ENCODE results near the gene UHRF1.

UHRF1 gene

DNA sequence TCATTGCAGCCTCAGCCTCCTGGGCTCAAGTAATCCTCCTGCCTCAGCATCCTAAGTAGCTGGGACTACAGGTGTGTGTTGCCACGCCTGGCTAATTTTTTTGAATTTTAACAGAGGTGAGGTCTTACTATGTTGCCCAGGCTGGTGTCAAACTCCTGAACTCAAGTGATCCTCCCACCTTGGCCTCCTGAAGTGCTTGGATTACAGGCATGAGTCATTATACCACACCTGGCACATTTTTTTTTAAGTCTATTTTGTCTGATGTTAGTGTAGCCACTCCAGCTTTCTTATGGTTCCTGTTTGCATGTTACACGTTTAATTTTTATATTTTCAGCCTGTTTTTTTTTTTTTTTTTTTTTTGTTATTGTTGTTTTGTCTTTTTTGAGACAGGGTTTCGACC is 84.4 kb downstream of the UHRF1 start:
- FAIRE-seq, result no peak

DNA sequence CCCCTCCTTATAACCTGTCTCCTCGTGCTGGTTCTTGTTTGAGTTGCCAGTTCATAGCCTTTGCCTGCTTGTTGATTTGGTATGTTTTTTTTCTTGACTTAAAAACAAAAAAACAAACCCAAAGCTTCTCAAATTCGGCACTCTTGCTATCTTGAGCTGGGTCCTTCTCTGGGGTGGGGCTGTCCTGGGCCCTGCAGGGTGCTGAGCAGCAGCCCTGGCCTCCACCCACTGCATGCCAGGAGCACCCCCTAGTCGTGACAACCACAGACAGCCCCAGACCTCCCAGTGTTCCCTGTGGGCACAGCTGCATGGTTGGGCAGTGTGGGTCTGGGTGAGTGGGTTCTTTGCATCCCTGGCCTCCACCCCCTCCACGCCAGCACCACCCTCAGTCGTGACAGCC is 87.4 kb downstream of the UHRF1 start:
- FAIRE-seq, result no peak

DNA sequence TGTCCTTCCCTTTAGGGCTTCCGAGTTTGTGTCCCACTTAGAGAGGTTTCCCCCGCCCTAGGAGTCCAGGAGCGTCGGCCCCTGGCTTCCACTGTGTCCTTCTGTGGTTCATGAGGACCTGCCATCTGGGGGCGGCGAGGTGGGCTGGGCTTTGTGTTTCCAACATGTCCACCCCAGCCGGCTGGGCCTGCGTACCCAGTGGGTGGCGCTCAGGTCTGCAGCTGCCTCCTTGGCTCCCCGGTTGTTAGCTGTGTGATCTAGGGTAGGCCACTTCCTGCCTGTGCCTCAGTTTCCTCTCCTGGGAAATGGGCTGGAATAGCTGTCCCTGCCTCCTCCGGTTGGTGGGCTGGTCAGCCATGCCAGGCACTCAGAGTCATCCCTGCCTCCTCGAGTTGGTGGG is 88.0 kb downstream of the UHRF1 start:
- no peak for FAIRE-seq

DNA sequence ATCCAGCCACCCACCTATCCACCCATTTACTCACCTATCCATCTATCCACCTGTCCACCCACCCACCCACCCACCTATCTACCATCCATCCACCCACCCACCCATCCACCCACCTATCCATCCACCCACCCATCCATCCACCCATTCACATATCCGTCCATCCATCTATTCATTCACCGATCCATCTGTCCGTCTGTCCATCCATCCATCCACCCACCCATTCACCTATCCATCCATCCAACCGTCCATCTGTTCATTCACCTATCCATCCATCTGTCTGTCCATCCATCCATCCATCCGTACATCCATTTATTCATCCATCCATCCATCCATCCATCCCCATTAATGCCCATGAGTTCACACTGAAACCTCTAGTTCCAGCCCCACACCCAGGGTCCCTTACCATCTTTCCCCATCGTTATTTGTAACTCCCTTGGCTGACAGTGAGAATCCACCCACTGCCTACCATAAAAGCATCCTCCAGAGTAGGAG is 90.9 kb downstream of the UHRF1 start:
- FAIRE-seq, result no peak

DNA sequence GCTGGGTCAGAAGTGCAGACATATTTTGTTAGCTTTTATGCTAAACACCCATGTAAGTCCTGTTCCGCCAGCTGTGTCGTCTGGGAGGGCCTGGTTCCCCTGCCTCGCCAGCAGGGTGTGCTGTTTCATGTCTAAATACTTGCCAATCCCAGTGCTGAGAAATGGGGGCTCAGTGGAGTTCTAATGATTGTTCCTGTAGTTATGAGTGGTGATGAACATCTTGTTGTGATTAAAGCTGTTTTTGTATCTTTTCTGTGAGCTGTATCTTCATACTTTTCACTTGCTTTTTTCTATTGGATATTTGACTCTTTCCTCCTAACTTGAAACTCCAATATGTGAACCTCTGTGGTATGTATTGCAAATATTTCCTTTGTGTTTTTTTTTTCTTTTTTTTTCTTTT is 92.3 kb downstream of the UHRF1 start:
- peak; percentile 76 for FAIRE-seq

DNA sequence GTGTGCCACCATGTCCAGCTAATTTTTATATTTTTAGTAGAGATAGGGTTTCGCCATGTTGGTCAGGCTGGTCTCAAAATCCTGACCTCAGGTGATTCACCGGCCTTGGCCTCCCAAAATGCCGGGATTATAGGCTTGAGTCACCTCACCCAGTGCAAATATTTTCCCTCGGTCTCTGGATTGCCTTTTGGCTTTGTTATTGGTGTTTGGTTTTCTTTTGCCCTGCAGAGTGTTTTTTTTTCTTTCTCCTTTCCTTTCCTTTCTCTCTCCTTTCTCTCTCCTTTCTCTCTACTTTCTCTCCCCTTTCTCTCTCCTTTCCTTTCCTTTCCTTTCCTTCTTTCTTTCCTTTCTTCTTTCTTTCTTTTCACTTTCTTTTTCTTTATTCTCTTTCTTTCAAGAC is 92.8 kb downstream of the UHRF1 start:
- no peak for FAIRE-seq

DNA sequence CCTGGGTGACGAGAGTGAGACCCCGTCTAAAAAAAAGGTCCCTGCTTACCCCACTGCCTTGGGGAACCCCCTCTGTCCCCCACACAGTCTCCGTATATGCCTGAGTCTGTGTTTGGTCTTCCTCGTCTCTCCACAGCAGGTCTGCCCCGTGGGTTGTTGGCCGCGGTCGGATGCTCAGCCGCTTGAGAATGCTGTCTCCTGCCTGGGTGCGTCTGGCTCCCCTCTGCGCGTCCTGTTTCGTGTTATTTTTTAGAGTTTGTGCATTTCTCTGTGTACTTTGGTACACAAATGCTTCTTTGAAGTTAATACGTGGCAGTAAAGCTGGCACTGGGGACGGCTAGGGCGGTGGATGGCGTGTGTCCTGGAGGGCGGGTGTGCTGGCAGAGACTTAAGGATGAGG is 94.5 kb downstream of the UHRF1 start:
- no peak for FAIRE-seq

DNA sequence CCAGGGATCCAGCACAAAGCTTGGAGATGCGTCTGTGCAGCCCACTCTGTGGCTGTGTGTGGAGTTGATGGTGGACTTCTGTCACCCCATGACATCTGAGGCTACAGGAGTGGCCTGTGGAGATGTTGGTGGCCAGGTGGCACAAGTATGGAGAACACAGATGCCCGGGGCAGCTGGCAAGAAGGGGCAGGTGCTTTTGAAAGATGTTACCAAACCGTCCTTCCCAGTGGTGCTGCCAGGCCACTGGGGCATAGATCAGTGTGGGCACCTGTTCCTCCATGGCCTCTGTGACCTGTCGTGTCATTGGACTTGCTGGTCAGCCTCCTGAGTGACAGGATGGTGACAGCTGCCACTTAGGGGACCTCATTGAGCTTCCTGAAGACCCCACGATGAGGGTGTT is 95.8 kb downstream of the UHRF1 start:
- no peak for FAIRE-seq

DNA sequence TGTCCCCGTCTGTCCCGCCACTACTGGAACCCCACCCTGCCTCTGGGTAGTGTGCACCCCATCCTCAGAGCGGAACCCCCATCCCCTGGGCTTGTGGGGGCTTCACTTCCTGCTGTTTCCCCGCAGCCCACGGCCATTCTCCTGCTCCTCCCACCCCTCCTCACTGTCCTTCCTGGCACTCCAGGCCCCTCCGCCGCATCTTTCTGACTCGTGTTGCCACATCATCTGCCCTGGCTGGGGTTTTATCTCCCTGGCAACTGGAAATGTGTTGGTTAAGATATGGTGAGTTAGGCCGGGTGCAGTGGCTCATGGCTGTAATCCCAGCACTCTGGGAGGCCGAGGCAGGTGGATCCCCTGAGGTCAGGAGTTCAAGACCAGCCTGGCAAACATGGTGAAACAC is 96.9 kb downstream of the UHRF1 start:
- FAIRE-seq, result no peak

DNA sequence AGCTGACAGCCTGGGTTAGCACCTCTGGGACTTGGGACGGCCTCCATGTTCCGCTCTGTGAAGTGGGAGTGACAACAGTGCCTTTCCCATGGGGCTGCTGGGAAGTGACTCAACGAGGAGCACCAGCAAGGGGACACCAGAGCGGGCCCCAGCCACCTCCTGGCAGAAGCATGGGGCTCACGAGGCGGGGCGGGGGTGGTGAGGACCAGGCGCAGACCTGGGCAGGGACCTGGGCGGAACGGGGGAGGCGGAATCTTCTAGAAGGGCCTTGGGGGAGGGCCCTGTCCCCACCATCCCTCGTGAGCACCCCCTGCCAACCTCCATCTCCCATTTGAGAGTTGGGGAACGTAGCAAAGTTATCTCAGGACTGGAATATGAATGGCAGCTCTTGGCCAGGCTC is 97.5 kb downstream of the UHRF1 start:
- no peak for FAIRE-seq
